T-helper 1 cell (primary cell): ENCODE measurements around the gene SEC24B.
"Not testable (repeated sequence)": the region's sequence is repeated elsewhere in the genome, so short reads cannot be mapped to it uniquely, and the experiment has no call there.

Experiments
- DNase-seq, 5 donors: peaks; one replicate each; pipeline ENCODE4 v3.0.0-alpha.2; 2012 to 2020

The SEC24B gene

GRCh38 chr4:109432696-109433095 lies 919 bp upstream of the SEC24B start:
- DNase-seq, result peak in 1 of 5 donors; percentile 8

- peak in 2 of 5 donors; percentile 9 to 20 for DNase-seq
These were observed 674 bp downstream of the SEC24B start for GRCh38 chr4:109434007-109434971.

- DNase-seq, result no peak
These were observed 2.0 kb downstream of the SEC24B start for GRCh38 chr4:109435635-109436034.

GRCh38 chr4:109436504-109436903 lies 2.9 kb downstream of the SEC24B start:
- DNase-seq, result no peak

- DNase-seq, result no peak
These were observed 7.3 kb downstream of the SEC24B start for GRCh38 chr4:109440948-109441347.

- DNase-seq, result no peak
These were observed 8.3 kb downstream of the SEC24B start for GRCh38 chr4:109441862-109442458.

GRCh38 chr4:109444182-109444844 lies 10.7 kb downstream of the SEC24B start:
- DNase-seq, result no peak

- DNase-seq, result no peak
These were observed 13.7 kb downstream of the SEC24B start for GRCh38 chr4:109447278-109447677.

GRCh38 chr4:109451544-109452273 lies 18.1 kb downstream of the SEC24B start:
- DNase-seq, result no peak

- not testable (repeated sequence) for DNase-seq
These were observed 19.5 kb downstream of the SEC24B start for GRCh38 chr4:109453110-109453509.

GRCh38 chr4:109462297-109462696 lies 28.7 kb downstream of the SEC24B start:
- no peak for DNase-seq

- DNase-seq, result no peak
These were observed 29.2 kb downstream of the SEC24B start for GRCh38 chr4:109462802-109463201.

GRCh38 chr4:109465069-109465468 lies 31.5 kb downstream of the SEC24B start:
- DNase-seq, result no peak

GRCh38 chr4:109469915-109470314 lies 36.3 kb downstream of the SEC24B start:
- no peak for DNase-seq

GRCh38 chr4:109472343-109472761 lies 38.7 kb downstream of the SEC24B start:
- peak in 1 of 5 donors; percentile 6 for DNase-seq

GRCh38 chr4:109473824-109474223 lies 40.2 kb downstream of the SEC24B start:
- DNase-seq, result no peak

GRCh38 chr4:109486007-109486406 lies 52.4 kb downstream of the SEC24B start:
- DNase-seq, result no peak

- DNase-seq, result no peak
These were observed 60.9 kb downstream of the SEC24B start for GRCh38 chr4:109494563-109494962.

- no peak for DNase-seq
These were observed 61.9 kb downstream of the SEC24B start for GRCh38 chr4:109495514-109495913.

- no peak for DNase-seq
These were observed 63.3 kb downstream of the SEC24B start for GRCh38 chr4:109496875-109497274.

GRCh38 chr4:109497511-109497910 lies 63.9 kb downstream of the SEC24B start:
- DNase-seq, result no peak

GRCh38 chr4:109499513-109499912 lies 65.9 kb downstream of the SEC24B start:
- DNase-seq, result no peak

- no peak for DNase-seq
These were observed 73.3 kb downstream of the SEC24B start for GRCh38 chr4:109506890-109507289.
